Measurements from ENCODE around the gene CAMK1D. TPM values are rescaled to one million over a fixed set of nuclear protein-coding genes. Genes with fewer than 3 reads are reported as not detected.

The CAMK1D gene
- polyA plus RNA-seq, 2 of the 4 experiments (the other 2 are of a cell fraction): 6.6 to 12.5 TPM

DNA sequence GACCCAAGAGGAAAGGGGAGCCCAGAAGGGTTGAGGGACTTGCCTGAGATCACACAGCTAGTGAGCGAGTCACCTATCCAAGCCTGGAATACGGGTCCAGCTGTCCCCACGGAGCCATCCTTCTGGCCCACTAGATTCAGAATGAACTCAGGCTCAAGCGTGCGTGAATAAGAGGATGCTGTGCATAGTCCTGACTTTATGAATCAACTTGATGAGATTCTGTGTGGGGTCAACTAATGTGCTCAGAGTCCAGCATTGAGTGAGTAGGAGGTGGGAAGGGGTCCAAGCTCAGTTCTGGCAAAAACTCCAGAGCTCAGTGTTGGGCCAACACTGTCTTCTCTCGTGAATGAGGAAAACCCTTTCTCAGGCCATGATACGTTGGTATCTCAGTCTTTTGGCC is 41.4 kb downstream of the CAMK1D start:
- 89% methylated on average over 7 of the region's 7 CpGs for WGBS (ENCODE audit: missing lambda C conversion rate)
- H3K4me1 ChIP-seq: peaks cover 9% of the 10 kb centered on the region; the same call in 1 of the 3 replicates
- FAIRE-seq (no peak), ATAC-seq (no peak), DNase-seq (ENCODE audit: low read depth in 1 of 2, low spot score in 1 of 2) (no peak)
- ChIA-PET POLR2A (no interaction called here), CTCF (interaction anchor here (0.9 to 1.0 kb wide), 3 partner anchors 10 to 126 kb away, joined by 3 to 5 read pairs (median 4); no protein-coding TSS in a partner anchor)
- H3K4me2 ChIP-seq: no peak overlapping the region
- TF ChIP-seq BHLHE40 (IDR thresholded peaks at IDR 0.05; ENCODE audit: low read depth, low read length) (no peak), MAFK (IDR thresholded peaks at IDR 0.05; ENCODE audit: partially characterized antibody) (no peak), ZNF302 (CRISPR knock-in tag; IDR thresholded peaks at IDR 0.05) (no peak), CHD4 (IDR thresholded peaks at IDR 0.05; ENCODE audit: borderline replicate concordance) (no peak), POLR2A (IDR thresholded peaks at IDR 0.05; ENCODE audit: low read length) (no peak), MYC (IDR thresholded peaks at IDR 0.05; ENCODE audit: borderline replicate concordance, low read length) (no peak), EP300 (IDR thresholded peaks at IDR 0.05) (no peak), CHD2 (IDR thresholded peaks at IDR 0.05; ENCODE audit: low read length, partially characterized antibody) (no peak), RNF2 (IDR thresholded peaks at IDR 0.05; ENCODE audit: borderline replicate concordance, low read depth) (no peak), RFX5 (IDR thresholded peaks at IDR 0.05) (no peak), POLR2AphosphoS2 (conservative IDR thresholded peaks at IDR 0.05; ENCODE audit: low read length) (no peak), PHF8 (IDR thresholded peaks at IDR 0.05; ENCODE audit: borderline replicate concordance, low read depth) (no peak)
- TF ChIP-seq, protein P1, sequence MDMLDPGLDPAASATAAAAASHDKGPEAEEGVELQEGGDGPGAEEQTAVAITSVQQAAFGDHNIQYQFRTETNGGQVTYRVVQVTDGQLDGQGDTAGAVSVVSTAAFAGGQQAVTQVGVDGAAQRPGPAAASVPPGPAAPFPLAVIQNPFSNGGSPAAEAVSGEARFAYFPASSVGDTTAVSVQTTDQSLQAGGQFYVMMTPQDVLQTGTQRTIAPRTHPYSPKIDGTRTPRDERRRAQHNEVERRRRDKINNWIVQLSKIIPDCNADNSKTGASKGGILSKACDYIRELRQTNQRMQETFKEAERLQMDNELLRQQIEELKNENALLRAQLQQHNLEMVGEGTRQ (IDR thresholded peaks at IDR 0.05): no peak
- TF ChIP-seq, protein P2, sequence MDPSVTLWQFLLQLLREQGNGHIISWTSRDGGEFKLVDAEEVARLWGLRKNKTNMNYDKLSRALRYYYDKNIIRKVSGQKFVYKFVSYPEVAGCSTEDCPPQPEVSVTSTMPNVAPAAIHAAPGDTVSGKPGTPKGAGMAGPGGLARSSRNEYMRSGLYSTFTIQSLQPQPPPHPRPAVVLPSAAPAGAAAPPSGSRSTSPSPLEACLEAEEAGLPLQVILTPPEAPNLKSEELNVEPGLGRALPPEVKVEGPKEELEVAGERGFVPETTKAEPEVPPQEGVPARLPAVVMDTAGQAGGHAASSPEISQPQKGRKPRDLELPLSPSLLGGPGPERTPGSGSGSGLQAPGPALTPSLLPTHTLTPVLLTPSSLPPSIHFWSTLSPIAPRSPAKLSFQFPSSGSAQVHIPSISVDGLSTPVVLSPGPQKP (IDR thresholded peaks at IDR 0.05; ENCODE audit: low read depth, low read length): no peak
- no peaks in the 10 kb centered on the region for H3K9me3 ChIP-seq
- no peak overlapping the region for H3K4me3 ChIP-seq
- H3K27ac ChIP-seq: no peak overlapping the region

DNA sequence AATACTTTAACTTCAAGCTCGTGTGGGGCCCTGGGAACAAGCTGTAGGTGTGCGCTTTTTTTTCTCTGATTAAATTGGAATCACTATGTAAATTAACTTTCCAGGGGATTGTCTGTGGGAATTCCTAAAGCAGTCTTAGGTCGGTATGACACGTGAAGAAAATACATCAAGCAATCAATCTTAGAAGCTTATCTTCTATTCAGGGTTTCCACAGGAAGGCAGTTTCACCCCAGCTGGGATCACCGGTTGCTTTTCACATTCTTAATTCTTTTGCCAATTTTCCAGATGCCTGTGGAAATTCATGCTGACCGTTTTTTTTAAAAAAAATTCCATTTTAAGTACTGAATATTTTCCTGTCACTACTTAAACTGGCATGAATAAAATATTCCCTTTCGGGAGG is 41.9 kb downstream of the CAMK1D start:
- TF ChIP-seq RCOR1 (IDR thresholded peaks at IDR 0.05; ENCODE audit: low read depth, low read length) (no peak), CBX8 (IDR thresholded peaks at IDR 0.05) (no peak), CEBPB (IDR thresholded peaks at IDR 0.05) (no peak), TP53 (CRISPR knock-in tag; IDR thresholded peaks at IDR 0.05) (no peak), SREBF2 (IDR thresholded peaks at IDR 0.05) (no peak), NR3C1 (IDR thresholded peaks at IDR 0.05) (no peak), ZSCAN20 (CRISPR knock-in tag; IDR thresholded peaks at IDR 0.05) (no peak), HOXB13 (CRISPR knock-in tag; IDR thresholded peaks at IDR 0.05; ENCODE audit: low read depth) (no peak), RARB (CRISPR knock-in tag; IDR thresholded peaks at IDR 0.05) (no peak)
- Histone ChIP-seq H3K4me2 (no peak overlapping the region), H3K4me3 (no peak overlapping the region), H3K4me1 (peaks cover 9% of the 10 kb centered on the region; the same call in 1 of the 3 replicates), H3K27ac (no peak overlapping the region), H3K9me3 (no peaks in the 10 kb centered on the region)
- POLR2A ChIA-PET: no interaction called here
- CTCF ChIA-PET: interaction anchor here (1.0 kb wide), 2 partner anchors 9 to 39 kb away, joined by 3 to 4 read pairs; no protein-coding TSS in a partner anchor
- 74% methylated on average over 7 of the region's 7 CpGs for WGBS (ENCODE audit: missing lambda C conversion rate)
- DNase-seq (ENCODE audit: low read depth in 1 of 2, low spot score in 1 of 2) (no peak), ATAC-seq (no peak), FAIRE-seq (no peak)

DNA sequence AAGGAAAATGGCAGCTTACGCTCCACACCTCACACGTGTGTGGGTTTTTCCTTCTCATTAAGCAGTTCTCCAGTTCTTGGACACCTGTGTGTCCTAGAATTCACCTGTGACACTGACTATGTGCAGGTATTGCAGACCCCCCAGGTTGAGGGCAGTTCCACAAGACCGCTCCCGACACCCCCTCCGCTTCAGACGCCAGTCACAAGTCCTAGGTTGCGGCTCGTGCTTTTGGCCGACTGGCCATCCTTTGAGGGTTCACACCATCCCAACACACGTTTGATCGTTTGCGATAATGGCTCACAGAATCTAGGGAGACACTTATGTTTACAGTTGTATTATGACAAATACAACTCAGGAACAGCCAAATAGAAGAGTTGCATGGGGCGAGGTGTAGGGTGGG is 44.5 kb downstream of the CAMK1D start:
- Histone ChIP-seq H3K27ac (no peak overlapping the region), H3K4me2 (no peak overlapping the region), H3K4me3 (no peak overlapping the region), H3K4me1 (peaks cover 11% of the 10 kb centered on the region; the same call in 1 of the 3 replicates), H3K9me3 (no peaks in the 10 kb centered on the region)
- no peak for ATAC-seq
- ChIA-PET CTCF (interaction anchor here (0.8 to 1.6 kb wide), 2 partner anchors 41 to 317 kb away, joined by 3 read pairs; no protein-coding TSS in a partner anchor), POLR2A (no interaction called here)
- FAIRE-seq: no peak
- DNase-seq (ENCODE audit: low read depth in 1 of 2, low spot score in 1 of 2): no peak
- TF ChIP-seq, protein P3, sequence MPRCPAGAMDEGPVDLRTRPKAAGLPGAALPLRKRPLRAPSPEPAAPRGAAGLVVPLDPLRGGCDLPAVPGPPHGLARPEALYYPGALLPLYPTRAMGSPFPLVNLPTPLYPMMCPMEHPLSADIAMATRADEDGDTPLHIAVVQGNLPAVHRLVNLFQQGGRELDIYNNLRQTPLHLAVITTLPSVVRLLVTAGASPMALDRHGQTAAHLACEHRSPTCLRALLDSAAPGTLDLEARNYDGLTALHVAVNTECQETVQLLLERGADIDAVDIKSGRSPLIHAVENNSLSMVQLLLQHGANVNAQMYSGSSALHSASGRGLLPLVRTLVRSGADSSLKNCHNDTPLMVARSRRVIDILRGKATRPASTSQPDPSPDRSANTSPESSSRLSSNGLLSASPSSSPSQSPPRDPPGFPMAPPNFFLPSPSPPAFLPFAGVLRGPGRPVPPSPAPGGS (IDR thresholded peaks at IDR 0.05): no peak
- TF ChIP-seq NPAS2 (CRISPR knock-in tag; IDR thresholded peaks at IDR 0.05; ENCODE audit: borderline replicate concordance): no peak
- TF ChIP-seq CBX8 (IDR thresholded peaks at IDR 0.05): no peak
- no peak for TF ChIP-seq POLR2A (IDR thresholded peaks at IDR 0.05; ENCODE audit: low read length)
- 93% methylated on average over 13 of the region's 13 CpGs for WGBS (ENCODE audit: missing lambda C conversion rate)
